Astrocyte of the cerebellum (primary cell): Measurements from ENCODE around the gene CRKL.

Experiments
- DNase-seq: peaks from one replicate; pipeline ENCODE4 v3.0.0-alpha.2; 2011; ENCODE audit warnings: low read depth
- H3K4me3 ChIP-seq: 2 replicates; pipeline ENCODE4 v1.5.1; 2011; ENCODE audit warnings: mild to moderate bottlenecking, low read depth, low read length, moderate library complexity
- CTCF ChIP-seq: IDR thresholded peaks from 2 replicates; pipeline ENCODE4 v1.5.1; 2012; ENCODE audit warnings: low read length, low read depth, moderate library complexity, mild to moderate bottlenecking; ENCODE audit errors: missing control alignments
- in situ Hi-C: cut with HindIII; loops from 2 replicates; pipeline ENCODE4 v1.10.0; 2017; ENCODE audit warnings: low sequenced_read_pairs

Gene CRKL

GRCh38 chr22:20991252-20992055 is 74.2 kb downstream of the CRKL start:
- TF ChIP-seq CTCF = no peak
- H3K4me3 ChIP-seq = no peak overlapping the region
- in situ Hi-C loops = no loop called here
- no peak for DNase-seq

- no peak for DNase-seq
- no peak overlapping the region for H3K4me3 ChIP-seq
- in situ Hi-C loops = no loop called here
- no peak for TF ChIP-seq CTCF
Measured at GRCh38 chr22:20992056-20992442, 74.8 kb downstream of the CRKL start.

GRCh38 chr22:20992456-20993303 is 75.5 kb downstream of the CRKL start:
- no peak for TF ChIP-seq CTCF
- no peak for DNase-seq
- in situ Hi-C loops = no loop called here

GRCh38 chr22:20993304-20994127 is 76.3 kb downstream of the CRKL start:
- in situ Hi-C loops = no loop called here
- no peak overlapping the region for H3K4me3 ChIP-seq
- no peak for TF ChIP-seq CTCF
- no peak for DNase-seq

More at GRCh38 chr22:20992456-20993303, 75.5 kb downstream of the CRKL start:
- H3K4me3 ChIP-seq = no peak overlapping the region

- in situ Hi-C loops = no loop called here
- H3K4me3 ChIP-seq = no peak overlapping the region
- DNase-seq = no peak
- TF ChIP-seq CTCF = no peak
Measured at GRCh38 chr22:20994128-20994901, 77.1 kb downstream of the CRKL start.
